HepG2 (cell line): ENCODE data around the gene RASGRP2. TPM values are rescaled to one million over a fixed set of nuclear protein-coding genes. Genes with fewer than 3 reads are reported as not detected.

Experiments used
- ATAC-seq: fragments of 200-7000 bp; cut with Tn5 transposase; 3 replicates; pipeline ENCODE4 v1.9.1; 2020; ENCODE audit warnings: mild to moderate bottlenecking, moderate library complexity
- BruUV-seq: library from RNA; stranded (reverse); fragments of 400-500 nt; replicated peaks from 2 replicates; lab custom pipeline; 2021; lab: Mats Ljungman, UMichigan
- CTCF ChIA-PET: fragments of 300-600 bp; formaldehyde crosslinking; extraction: SDS; loops from one replicate; lab custom pipeline; 2021; ENCODE audit warnings: low total read pairs, inconsistent platforms, low intra/inter-chr PET ratio; lab: Yijun Ruan, JAX
- POLR2A ChIA-PET: fragments of 350-600 bp; sonication (Branson Sonifier 250); formaldehyde crosslinking; loops from one replicate; lab custom pipeline; 2020; ENCODE audit warnings: antibody characterized with exemption, inconsistent platforms; lab: Yijun Ruan, JAX
- DNase-seq: peaks from one replicate; pipeline ENCODE4 v3.0.0-alpha.2; 2015; ENCODE audit warnings: low spot score
- FAIRE-seq: peaks from 3 replicates; lab custom pipeline; 2011; peaks lifted over from hg19 to GRCh38; lab: Jason Lieb, UNC
- H2AFZ ChIP-seq: one replicate; pipeline ENCODE4 v1.6.1; 2011; ENCODE audit warnings: low read length, inconsistent platforms
- H3K27ac ChIP-seq: fragments of 300-600 bp; 3 replicates; pipeline ENCODE4 v1.8.0; 2011; ENCODE audit warnings: mixed run types, mild to moderate bottlenecking, mixed read lengths, low read length, inconsistent platforms; ENCODE audit not compliant: insufficient read depth; ENCODE audit errors: extremely low read length
- H3K27me3 ChIP-seq, 2 experiments: fragments of 200-600 bp in 1 of 2; 2 replicates in 1 of 2; 3 replicates in 1 of 2; pipeline versions ENCODE4 v1.6.0 to v1.8.0; 2011; ENCODE audit warnings: low read length in 2 of 2, mild to moderate bottlenecking in 2 of 2, moderate library complexity in 2 of 2, inconsistent platforms in 1 of 2; ENCODE audit not compliant: insufficient read depth in 2 of 2, control insufficient read depth in 1 of 2
- H3K36me3 ChIP-seq, 2 experiments: fragments of 200-600 bp in 1 of 2; replicated peaks in 1 of 2; 2 replicates in 1 of 2; 3 replicates in 1 of 2; pipeline versions ENCODE4 v1.5.1 to v1.8.0; 2011; ENCODE audit warnings: low read length in 2 of 2, inconsistent platforms in 1 of 2; ENCODE audit not compliant: insufficient read depth in 2 of 2, control insufficient read depth in 1 of 2
- H3K4me1 ChIP-seq: 2 replicates; pipeline ENCODE4 v1.5.1; 2012; ENCODE audit warnings: low read length, inconsistent platforms; ENCODE audit not compliant: insufficient read depth
- H3K4me2 ChIP-seq: 2 replicates; pipeline ENCODE4 v1.6.0; 2011; ENCODE audit warnings: low read depth, low read length, inconsistent platforms
- H3K4me3 ChIP-seq, 3 experiments: fragments of 200-600 bp in 1 of 3; sonication (generic), shearing (Covaris generic) in 1 of 3; replicated peaks in 1 of 3; 2 replicates each; pipeline ENCODE4 v1.5.1; 2011 to 2016; ENCODE audit warnings: low read length in 3 of 3, inconsistent platforms in 2 of 3, low read depth in 2 of 3, mild to moderate bottlenecking in 2 of 3, control low read depth in 1 of 3, mixed read lengths in 1 of 3; ENCODE audit not compliant: insufficient read depth in 1 of 3
- H3K79me2 ChIP-seq: one replicate; pipeline ENCODE4 v1.6.1; 2011; ENCODE audit warnings: low read length, inconsistent platforms; ENCODE audit not compliant: insufficient read depth
- H3K9ac ChIP-seq: 2 replicates; pipeline ENCODE4 v1.6.0; 2011; ENCODE audit warnings: mild to moderate bottlenecking, low read depth, low read length, inconsistent platforms; ENCODE audit not compliant: insufficient read depth
- H3K9me3 ChIP-seq: 2 replicates; pipeline ENCODE4 v1.5.1; 2012; ENCODE audit warnings: mild to moderate bottlenecking, low read length
- H4K20me1 ChIP-seq: 2 replicates; pipeline ENCODE4 v1.6.0; 2011; ENCODE audit warnings: inconsistent platforms, mild to moderate bottlenecking, low read length, moderate library complexity; ENCODE audit not compliant: insufficient read depth
- ATF2 ChIP-seq: sonication (generic); formaldehyde crosslinking; IDR thresholded peaks from 2 replicates; pipeline ENCODE4 v1.4.0; 2020; ENCODE audit warnings: missing genetic modification reagents
- ATF7 ChIP-seq, 2 experiments: fragments of 450-650 bp in 1 of 2; sonication (generic) in 1 of 2; formaldehyde crosslinking in 1 of 2; IDR thresholded peaks; 2 replicates each; pipeline versions ENCODE4 v1.4.0 to v1.6.1; 2016 to 2020; ENCODE audit warnings: antibody characterized with exemption in 1 of 2, mild to moderate bottlenecking in 1 of 2, missing genetic modification reagents in 1 of 2
- PAXIP1 ChIP-seq: sonication (generic); formaldehyde crosslinking; conservative IDR thresholded peaks from 2 replicates; pipeline ENCODE4 v1.4.0; 2020; ENCODE audit warnings: mild to moderate bottlenecking, missing genetic modification reagents, moderate library complexity
- PHF21A ChIP-seq: sonication (generic); formaldehyde crosslinking; IDR thresholded peaks from 2 replicates; pipeline ENCODE4 v1.5.0; 2020; ENCODE audit warnings: mild to moderate bottlenecking, missing genetic modification reagents
- ZGPAT ChIP-seq: IDR thresholded peaks from 2 replicates; pipeline ENCODE4 v1.6.1; 2016; ENCODE audit warnings: mild to moderate bottlenecking
- ZMYM2 ChIP-seq: sonication (generic); formaldehyde crosslinking; IDR thresholded peaks from 2 replicates; pipeline ENCODE4 v1.8.0; 2022; ENCODE audit warnings: mild to moderate bottlenecking, missing genetic modification reagents
- ZNF646 ChIP-seq: sonication (generic); formaldehyde crosslinking; IDR thresholded peaks from 2 replicates; pipeline ENCODE4 v1.9.0; 2021; ENCODE audit warnings: mild to moderate bottlenecking, missing genetic modification reagents
- ZNF788 ChIP-seq: sonication (generic); formaldehyde crosslinking; IDR thresholded peaks from 2 replicates; pipeline ENCODE4 v1.5.0; 2020; ENCODE audit warnings: mild to moderate bottlenecking, missing genetic modification reagents, borderline replicate concordance
- WGBS: methylation state at CpG from one replicate; pipeline ENCODE4 v1.1.6; 2017; ENCODE audit warnings: low lambda C conversion rate; 5-methylcytosine and 5-hydroxymethylcytosine counted together
- in situ Hi-C: cut with HindIII; loops from 2 replicates; pipeline ENCODE4 v1.10.0; 2017; ENCODE audit warnings: low pct_unique_long_range_greater_than_20kb; ENCODE audit not compliant: extremely low pct_ligation_motif_present
- intact Hi-C: fragments of 100-400 bp; cut with micrococcal nuclease; formaldehyde crosslinking; loops from one replicate; pipeline ENCODE4 v1.10.0; 2022; ENCODE audit not compliant: unreplicated experiment
- polyA plus RNA-seq, 8 experiments: library from polyadenylated mRNA; depleted of rRNA in 3 of 8; stranded (reverse) in 7 of 8; unstranded in 1 of 8; fragments of >200 nt; fragmentation: Illumina TruSeq in 4 of 8; extraction: Trizol in 4 of 8; gene quantifications; 2 replicates each; pipeline versions ENCODE4 v1.2.1 to v1.2.3, GENCODE V29; 2011 to 2016; ENCODE audit warnings: low read depth in 4 of 8, missing spikeins in 1 of 8, mixed read lengths in 1 of 8; ENCODE audit not compliant: insufficient read depth in 1 of 8
- total RNA-seq, 5 experiments: library from RNA; depleted of rRNA; stranded (reverse); fragments of >200 nt; fragmentation: Illumina TruSeq; extraction: Trizol; gene quantifications; 2 replicates each; pipeline ENCODE4 v1.2.3, GENCODE V29; 2016; ENCODE audit warnings: low read depth in 1 of 5

The RASGRP2 gene
- total and polyA plus RNA-seq, 2 of the 13 experiments (the other 11 are each of a cell fraction or from before 2014, with no cell fraction given): 0.61 TPM; not detected in 1

GRCh38 chr11:64724863-64725532 lies 18.9 kb downstream of the RASGRP2 start:
- CTCF ChIA-PET: interaction anchor here (1.4 kb wide), 1 partner anchor 37 kb away, joined by 4 read pairs; no protein-coding TSS in a partner anchor
- H3K4me3 ChIP-seq: 0 out of 6 replicates have a peak overlapping the region, but pooled peaks of 1 of the 3 experiments have one; percentile 19
- FAIRE-seq: peak; percentile 49
- no peak overlapping the region for H2AFZ ChIP-seq
- POLR2A ChIA-PET: no interaction called here
- no peaks in the 10 kb centered on the region for H4K20me1 ChIP-seq
- DNase-seq: peak; percentile 56
- no peak overlapping the region for H3K27ac ChIP-seq
- H3K4me2 ChIP-seq: peak overlapping the region; percentile 36
- H3K9me3 ChIP-seq: no peaks in the 10 kb centered on the region
- WGBS: 20% methylated on average over 3 of the region's 7 CpGs
- intact Hi-C loops: no loop called here
- H3K36me3 ChIP-seq: no peaks in the 10 kb centered on the region
- H3K79me2 ChIP-seq: no peaks in the 10 kb centered on the region
- no TSS peak for BruUV-seq
- no peak overlapping the region for H3K9ac ChIP-seq
- H3K4me1 ChIP-seq: peaks cover 34% of the 10 kb centered on the region
- peaks cover 1 to 23% of the 10 kb centered on the region in 2 experiments for H3K27me3 ChIP-seq
- in situ Hi-C loops: no loop called here
- ATAC-seq: peak; percentile 9
- no peak for TF ChIP-seq ZGPAT (CRISPR knock-in tag)
- peak; percentile 24; the same call in 1 of the 2 replicates for TF ChIP-seq PAXIP1 (CRISPR knock-in tag)
- peak; percentile 19; the same call in 1 of the 2 replicates for TF ChIP-seq ZNF788
- peak; percentile 68; the same call in 1 of the 2 replicates for TF ChIP-seq ZNF646 (CRISPR knock-in tag)
- TF ChIP-seq ATF7 (IDR thresholded peaks at IDR 0.05): no peak
- TF ChIP-seq ATF7 (CRISPR knock-in tag; IDR thresholded peaks at IDR 0.05): no peak
- TF ChIP-seq PHF21A: 0 out of 2 replicates have a peak, but pooled peaks have one; percentile 21
- TF ChIP-seq ATF2 (CRISPR knock-in tag): no peak
- TF ChIP-seq ZMYM2: no peak
